ENCODE measurements around the gene FADS2.

FADS2 gene

DNA sequence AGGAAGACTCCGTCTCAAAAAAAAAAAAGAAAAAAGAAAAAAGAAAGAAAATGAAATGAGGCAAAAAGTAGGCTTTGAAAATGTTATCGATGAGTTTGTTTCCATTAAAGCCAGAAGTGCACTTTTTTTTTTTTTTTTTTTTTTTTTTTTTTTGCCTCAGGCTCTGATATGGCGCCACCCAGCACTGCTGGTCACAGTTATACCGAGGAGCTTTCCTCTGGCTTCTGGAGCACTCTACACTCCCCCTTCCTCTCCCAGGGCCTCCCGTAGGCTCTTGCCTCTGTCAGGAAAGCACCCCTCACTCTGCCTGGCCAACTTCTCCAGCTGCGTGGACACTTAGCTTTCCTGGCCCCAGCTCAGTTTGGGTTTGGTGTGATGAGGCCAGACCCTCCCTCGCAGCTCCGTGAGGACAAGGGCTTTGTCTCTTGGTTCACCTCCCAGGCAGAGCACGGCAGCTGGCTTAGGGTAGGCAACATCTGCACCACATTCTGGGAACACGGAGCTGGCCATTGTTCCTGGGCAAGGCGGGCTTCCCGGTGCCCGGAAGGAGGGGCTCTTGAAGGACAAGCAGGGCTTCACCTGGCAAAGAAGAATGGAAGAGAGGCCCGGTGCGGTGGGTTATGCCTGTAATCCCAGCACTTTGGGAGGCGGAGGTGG, 16.9 kb downstream of the FADS2 start:
- TF ChIP-seq ZC3H10 (CRISPR knock-in tag; IDR thresholded peaks at IDR 0.05) (no peak), PPARA (CRISPR knock-in tag; IDR thresholded peaks at IDR 0.05; ENCODE audit: borderline replicate concordance) (no peak), ESRRG (CRISPR knock-in tag; IDR thresholded peaks at IDR 0.05) (no peak), ZNF8 (CRISPR knock-in tag; IDR thresholded peaks at IDR 0.05) (no peak), TCF4 (CRISPR knock-in tag; IDR thresholded peaks at IDR 0.05; ENCODE audit: borderline replicate concordance) (no peak), ISL1 (CRISPR knock-in tag; IDR thresholded peaks at IDR 0.05) (no peak), ZNF70 (CRISPR knock-in tag; IDR thresholded peaks at IDR 0.05) (no peak), RARB (CRISPR knock-in tag; IDR thresholded peaks at IDR 0.05) (no peak), POU6F1 (CRISPR knock-in tag; IDR thresholded peaks at IDR 0.05; ENCODE audit: borderline replicate concordance, low read depth) (no peak), BACH2 (CRISPR knock-in tag; IDR thresholded peaks at IDR 0.05; ENCODE audit: borderline replicate concordance) (no peak), OSR1 (CRISPR knock-in tag; IDR thresholded peaks at IDR 0.05) (no peak), GLIS3 (CRISPR knock-in tag; IDR thresholded peaks at IDR 0.05) (no peak), TOX (CRISPR knock-in tag; IDR thresholded peaks at IDR 0.05; ENCODE audit: borderline replicate concordance) (no peak), ZNF565 (CRISPR knock-in tag; conservative IDR thresholded peaks at IDR 0.05; ENCODE audit: low read depth) (no peak)
- TF ChIP-seq, protein P1, sequence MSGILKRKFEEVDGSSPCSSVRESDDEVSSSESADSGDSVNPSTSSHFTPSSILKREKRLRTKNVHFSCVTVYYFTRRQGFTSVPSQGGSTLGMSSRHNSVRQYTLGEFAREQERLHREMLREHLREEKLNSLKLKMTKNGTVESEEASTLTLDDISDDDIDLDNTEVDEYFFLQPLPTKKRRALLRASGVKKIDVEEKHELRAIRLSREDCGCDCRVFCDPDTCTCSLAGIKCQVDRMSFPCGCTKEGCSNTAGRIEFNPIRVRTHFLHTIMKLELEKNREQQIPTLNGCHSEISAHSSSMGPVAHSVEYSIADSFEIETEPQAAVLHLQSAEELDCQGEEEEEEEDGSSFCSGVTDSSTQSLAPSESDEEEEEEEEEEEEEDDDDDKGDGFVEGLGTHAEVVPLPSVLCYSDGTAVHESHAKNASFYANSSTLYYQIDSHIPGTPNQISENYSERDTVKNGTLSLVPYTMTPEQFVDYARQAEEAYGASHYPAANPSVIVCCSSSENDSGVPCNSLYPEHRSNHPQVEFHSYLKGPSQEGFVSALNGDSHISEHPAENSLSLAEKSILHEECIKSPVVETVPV (CRISPR knock-in tag; IDR thresholded peaks at IDR 0.05) = no peak
- TF ChIP-seq, protein P2, sequence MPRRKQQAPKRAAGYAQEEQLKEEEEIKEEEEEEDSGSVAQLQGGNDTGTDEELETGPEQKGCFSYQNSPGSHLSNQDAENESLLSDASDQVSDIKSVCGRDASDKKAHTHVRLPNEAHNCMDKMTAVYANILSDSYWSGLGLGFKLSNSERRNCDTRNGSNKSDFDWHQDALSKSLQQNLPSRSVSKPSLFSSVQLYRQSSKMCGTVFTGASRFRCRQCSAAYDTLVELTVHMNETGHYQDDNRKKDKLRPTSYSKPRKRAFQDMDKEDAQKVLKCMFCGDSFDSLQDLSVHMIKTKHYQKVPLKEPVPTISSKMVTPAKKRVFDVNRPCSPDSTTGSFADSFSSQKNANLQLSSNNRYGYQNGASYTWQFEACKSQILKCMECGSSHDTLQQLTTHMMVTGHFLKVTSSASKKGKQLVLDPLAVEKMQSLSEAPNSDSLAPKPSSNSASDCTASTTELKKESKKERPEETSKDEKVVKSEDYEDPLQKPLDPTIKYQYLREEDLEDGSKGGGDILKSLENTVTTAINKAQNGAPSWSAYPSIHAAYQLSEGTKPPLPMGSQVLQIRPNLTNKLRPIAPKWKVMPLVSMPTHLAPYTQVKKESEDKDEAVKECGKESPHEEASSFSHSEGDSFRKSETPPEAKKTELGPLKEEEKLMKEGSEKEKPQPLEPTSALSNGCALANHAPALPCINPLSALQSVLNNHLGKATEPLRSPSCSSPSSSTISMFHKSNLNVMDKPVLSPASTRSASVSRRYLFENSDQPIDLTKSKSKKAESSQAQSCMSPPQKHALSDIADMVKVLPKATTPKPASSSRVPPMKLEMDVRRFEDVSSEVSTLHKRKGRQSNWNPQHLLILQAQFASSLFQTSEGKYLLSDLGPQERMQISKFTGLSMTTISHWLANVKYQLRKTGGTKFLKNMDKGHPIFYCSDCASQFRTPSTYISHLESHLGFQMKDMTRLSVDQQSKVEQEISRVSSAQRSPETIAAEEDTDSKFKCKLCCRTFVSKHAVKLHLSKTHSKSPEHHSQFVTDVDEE (CRISPR knock-in tag; IDR thresholded peaks at IDR 0.05) = no peak
- TF ChIP-seq, protein P3, sequence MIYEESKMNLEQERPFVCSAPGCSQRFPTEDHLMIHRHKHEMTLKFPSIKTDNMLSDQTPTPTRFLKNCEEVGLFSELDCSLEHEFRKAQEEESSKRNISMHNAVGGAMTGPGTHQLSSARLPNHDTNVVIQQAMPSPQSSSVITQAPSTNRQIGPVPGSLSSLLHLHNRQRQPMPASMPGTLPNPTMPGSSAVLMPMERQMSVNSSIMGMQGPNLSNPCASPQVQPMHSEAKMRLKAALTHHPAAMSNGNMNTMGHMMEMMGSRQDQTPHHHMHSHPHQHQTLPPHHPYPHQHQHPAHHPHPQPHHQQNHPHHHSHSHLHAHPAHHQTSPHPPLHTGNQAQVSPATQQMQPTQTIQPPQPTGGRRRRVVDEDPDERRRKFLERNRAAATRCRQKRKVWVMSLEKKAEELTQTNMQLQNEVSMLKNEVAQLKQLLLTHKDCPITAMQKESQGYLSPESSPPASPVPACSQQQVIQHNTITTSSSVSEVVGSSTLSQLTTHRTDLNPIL (CRISPR knock-in tag; IDR thresholded peaks at IDR 0.05; ENCODE audit: low read depth) = no peak
- ATAC-seq = no peak

GRCh38 chr11:61846362-61847020, 18.4 kb downstream of the FADS2 start:
- ATAC-seq = no peak
- TF ChIP-seq, protein P1 (CRISPR knock-in tag; IDR thresholded peaks at IDR 0.05) = no peak
- TF ChIP-seq OSR1 (CRISPR knock-in tag; IDR thresholded peaks at IDR 0.05) (no peak), PATZ1 (CRISPR knock-in tag; IDR thresholded peaks at IDR 0.05; ENCODE audit: borderline replicate concordance) (no peak), CSDC2 (CRISPR knock-in tag; IDR thresholded peaks at IDR 0.05) (no peak), TOX (CRISPR knock-in tag; IDR thresholded peaks at IDR 0.05; ENCODE audit: borderline replicate concordance) (no peak), GLIS3 (CRISPR knock-in tag; IDR thresholded peaks at IDR 0.05) (no peak), ZNF8 (CRISPR knock-in tag; IDR thresholded peaks at IDR 0.05) (no peak), ESRRG (CRISPR knock-in tag; IDR thresholded peaks at IDR 0.05) (no peak), ZNF565 (CRISPR knock-in tag; conservative IDR thresholded peaks at IDR 0.05; ENCODE audit: low read depth) (no peak), ZFP30 (CRISPR knock-in tag; IDR thresholded peaks at IDR 0.05) (no peak), BACH2 (CRISPR knock-in tag; IDR thresholded peaks at IDR 0.05; ENCODE audit: borderline replicate concordance) (no peak), PPARA (CRISPR knock-in tag; IDR thresholded peaks at IDR 0.05; ENCODE audit: borderline replicate concordance) (no peak), ARNTL (CRISPR knock-in tag; IDR thresholded peaks at IDR 0.05; ENCODE audit: borderline replicate concordance, low read depth) (no peak), ISL1 (CRISPR knock-in tag; IDR thresholded peaks at IDR 0.05) (no peak), TCF4 (CRISPR knock-in tag; IDR thresholded peaks at IDR 0.05; ENCODE audit: borderline replicate concordance) (no peak), ZNF70 (CRISPR knock-in tag; IDR thresholded peaks at IDR 0.05) (no peak)
